CD14-positive monocyte (primary cell): ENCODE data around the gene PRKCQ. TPM values are rescaled to one million over a fixed set of nuclear protein-coding genes. Genes with fewer than 3 reads are reported as not detected.

Experiments used
- DNase-seq, 3 donors: peaks; one replicate each; pipeline ENCODE4 v3.0.0-alpha.2; 2011 to 2022
- H2AFZ ChIP-seq: 2 replicates; pipeline ENCODE4 v1.6.0; 2012; ENCODE audit warnings: mild to moderate bottlenecking, low read depth, low read length, inconsistent platforms; ENCODE audit not compliant: insufficient read depth, poor library complexity, severe bottlenecking
- H3K27ac ChIP-seq, 2 donors: 1 replicate in 1 of 2; 2 replicates in 1 of 2; pipeline ENCODE4 v1.5.1; 2012 to 2013; ENCODE audit warnings: low read length in 2 of 2, control low read depth in 1 of 2, inconsistent platforms in 1 of 2, low read depth in 1 of 2, mild to moderate bottlenecking in 1 of 2
- H3K27me3 ChIP-seq, 2 donors: one replicate each; pipeline versions ENCODE4 v1.6.0 to v1.6.1; 2011 to 2013; ENCODE audit warnings: low read length in 2 of 2; ENCODE audit not compliant: control insufficient read depth in 2 of 2, insufficient read depth in 2 of 2
- H3K36me3 ChIP-seq, 2 donors: replicated peaks in 1 of 2; 1 replicate in 1 of 2; 2 replicates in 1 of 2; pipeline versions ENCODE4 v1.5.1 to v1.6.1; 2012 to 2013; ENCODE audit warnings: low read length in 2 of 2, control low read depth in 1 of 2, inconsistent platforms in 1 of 2, mild to moderate bottlenecking in 1 of 2; ENCODE audit not compliant: insufficient read depth in 2 of 2, control insufficient read depth in 1 of 2
- H3K4me1 ChIP-seq, 2 donors: 1 replicate in 1 of 2; 2 replicates in 1 of 2; pipeline versions ENCODE4 v1.5.1 to v1.6.1; 2012 to 2013; ENCODE audit warnings: low read length in 2 of 2, control low read depth in 1 of 2, inconsistent platforms in 1 of 2, mild to moderate bottlenecking in 1 of 2, moderate library complexity in 1 of 2; ENCODE audit not compliant: insufficient read depth in 2 of 2, control insufficient read depth in 1 of 2
- H3K4me2 ChIP-seq: replicated peaks from 2 replicates; pipeline ENCODE3; 2012; ENCODE audit warnings: low read length, moderate library complexity, mild to moderate bottlenecking; ENCODE audit not compliant: poor library complexity, severe bottlenecking; ENCODE audit errors: extremely low read depth
- H3K4me3 ChIP-seq, 3 experiments: fragments of 200-600 bp in 1 of 3; sonication (generic) in 1 of 3; replicated peaks in 1 of 3; 1 replicate in 2 of 3; 2 replicates in 1 of 3; pipeline ENCODE4 v1.5.1; 2011 to 2013; ENCODE audit warnings: low read length in 3 of 3, mild to moderate bottlenecking in 3 of 3, control low read depth in 2 of 3, low read depth in 2 of 3, inconsistent platforms in 1 of 3, moderate library complexity in 1 of 3
- H3K79me2 ChIP-seq: 2 replicates; pipeline ENCODE4 v1.6.0; 2012; ENCODE audit warnings: mild to moderate bottlenecking, control low read depth, inconsistent platforms, low read length, moderate library complexity; ENCODE audit not compliant: insufficient read depth
- H3K9ac ChIP-seq: 2 replicates; pipeline ENCODE4 v1.6.0; 2017; ENCODE audit warnings: low read length, mild to moderate bottlenecking; ENCODE audit not compliant: insufficient read depth, poor library complexity, severe bottlenecking
- H3K9me3 ChIP-seq, 2 donors: replicated peaks in 1 of 2; 1 replicate in 1 of 2; 2 replicates in 1 of 2; pipeline versions ENCODE4 v1.5.1 to v1.6.1; 2012 to 2013; ENCODE audit warnings: low read length in 2 of 2, control low read depth in 1 of 2; ENCODE audit not compliant: control insufficient read depth in 1 of 2, insufficient read depth in 1 of 2
- H4K20me1 ChIP-seq: 2 replicates; pipeline ENCODE4 v1.6.0; 2012; ENCODE audit warnings: mild to moderate bottlenecking, low read length, control low read depth, moderate library complexity; ENCODE audit not compliant: insufficient read depth
- H3K27ac Mint-ChIP-seq, 7 donors: one replicate each; pipeline ENCODE4 v1.8.0; 2020; ENCODE audit warnings: mild to moderate bottlenecking in 7 of 7, mixed read lengths in 7 of 7, moderate library complexity in 6 of 7, inconsistent platforms in 2 of 7
- H3K27me3 Mint-ChIP-seq, 3 donors: one replicate each; pipeline ENCODE4 v1.8.0; 2021 to 2022; ENCODE audit warnings: low read depth in 3 of 3, mild to moderate bottlenecking in 3 of 3, mixed read lengths in 3 of 3, moderate library complexity in 3 of 3, inconsistent platforms in 1 of 3
- H3K36me3 Mint-ChIP-seq, 2 donors: one replicate each; pipeline ENCODE4 v1.8.0; 2020; ENCODE audit warnings: mixed read lengths in 2 of 2, inconsistent platforms in 1 of 2, mild to moderate bottlenecking in 1 of 2
- H3K4me1 Mint-ChIP-seq: one replicate; pipeline ENCODE4 v1.8.0; 2020; ENCODE audit warnings: mild to moderate bottlenecking, mixed read lengths
- H3K4me3 Mint-ChIP-seq, 2 donors: one replicate each; pipeline ENCODE4 v1.8.0; 2020; ENCODE audit warnings: mild to moderate bottlenecking in 2 of 2, mixed read lengths in 2 of 2, moderate library complexity in 1 of 2
- H3K9me3 Mint-ChIP-seq, 7 donors: one replicate each; pipeline ENCODE4 v1.8.0; 2020 to 2022; ENCODE audit warnings: mixed read lengths in 7 of 7, mild to moderate bottlenecking in 6 of 7, moderate library complexity in 6 of 7, inconsistent platforms in 2 of 7
- WGBS: methylation state at CpG from one replicate; pipeline ENCODE4 v1.1.5; 2013; ENCODE audit warnings: missing lambda C conversion rate; ENCODE audit not compliant: insufficient coverage; 5-methylcytosine and 5-hydroxymethylcytosine counted together
- intact Hi-C, 2 donors: fragments of 100-400 bp; cut with micrococcal nuclease; formaldehyde crosslinking; loops; one replicate each; pipeline versions ENCODE4 v1.15.0 to v1.15.1; 2023
- polyA plus RNA-seq, 3 donors: library from polyadenylated mRNA; depleted of rRNA in 1 of 3; unstranded in 2 of 3; stranded (reverse) in 1 of 3; fragments of 300-500 nt in 2 of 3; fragments of >200 nt in 1 of 3; fragmentation: Illumina TruSeq in 2 of 3; gene quantifications; 1 replicate in 2 of 3; 2 replicates in 1 of 3; pipeline ENCODE4 v1.2.3, GENCODE V29; 2012 to 2021
- TF ChIP-seq, protein P1 (sequence below): fragments of 200-600 bp; IDR thresholded peaks from one replicate; pipeline ENCODE4 v1.8.0; 2022; ENCODE audit warnings: antibody characterized with exemption, mild to moderate bottlenecking

PRKCQ gene
- polyA plus RNA-seq, 3 donors = 0.01 to 0.29 (median 0.09) TPM

DNA sequence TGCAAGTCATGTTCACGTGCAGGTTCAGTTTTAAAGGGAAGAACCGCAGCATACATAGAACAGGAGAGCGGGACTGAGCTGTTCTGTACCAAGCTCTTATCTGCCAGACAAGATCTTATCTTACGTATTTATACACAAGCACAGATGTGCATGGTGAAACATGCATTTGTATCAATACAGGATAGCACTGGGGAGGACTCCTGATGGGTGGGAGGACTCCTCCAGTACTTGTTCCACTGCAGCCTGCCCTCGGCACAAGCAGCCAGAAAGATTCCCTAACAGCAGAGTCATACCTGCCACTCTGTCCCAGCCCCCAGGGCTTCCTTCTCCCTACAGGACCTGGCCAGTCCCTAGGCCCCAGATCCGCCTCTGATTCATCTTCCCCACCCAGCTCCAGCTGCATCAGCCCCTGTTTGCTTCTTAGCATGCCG, 13.2 kb upstream of the PRKCQ start:
- TF ChIP-seq, protein P1, sequence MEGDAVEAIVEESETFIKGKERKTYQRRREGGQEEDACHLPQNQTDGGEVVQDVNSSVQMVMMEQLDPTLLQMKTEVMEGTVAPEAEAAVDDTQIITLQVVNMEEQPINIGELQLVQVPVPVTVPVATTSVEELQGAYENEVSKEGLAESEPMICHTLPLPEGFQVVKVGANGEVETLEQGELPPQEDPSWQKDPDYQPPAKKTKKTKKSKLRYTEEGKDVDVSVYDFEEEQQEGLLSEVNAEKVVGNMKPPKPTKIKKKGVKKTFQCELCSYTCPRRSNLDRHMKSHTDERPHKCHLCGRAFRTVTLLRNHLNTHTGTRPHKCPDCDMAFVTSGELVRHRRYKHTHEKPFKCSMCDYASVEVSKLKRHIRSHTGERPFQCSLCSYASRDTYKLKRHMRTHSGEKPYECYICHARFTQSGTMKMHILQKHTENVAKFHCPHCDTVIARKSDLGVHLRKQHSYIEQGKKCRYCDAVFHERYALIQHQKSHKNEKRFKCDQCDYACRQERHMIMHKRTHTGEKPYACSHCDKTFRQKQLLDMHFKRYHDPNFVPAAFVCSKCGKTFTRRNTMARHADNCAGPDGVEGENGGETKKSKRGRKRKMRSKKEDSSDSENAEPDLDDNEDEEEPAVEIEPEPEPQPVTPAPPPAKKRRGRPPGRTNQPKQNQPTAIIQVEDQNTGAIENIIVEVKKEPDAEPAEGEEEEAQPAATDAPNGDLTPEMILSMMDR = no peak
- Histone ChIP-seq H3K27ac (no peak overlapping the region), H3K4me1 (no peaks in the 10 kb centered on the region), H3K4me2 (no peak overlapping the region), H3K79me2 (no peaks in the 10 kb centered on the region), H3K36me3 (no peaks in the 10 kb centered on the region), H3K9ac (no peak overlapping the region), H2AFZ (no peak overlapping the region), H3K9me3 (no peaks in the 10 kb centered on the region), H3K27me3 (no peaks in the 10 kb centered on the region), H4K20me1 (no peaks in the 10 kb centered on the region), H3K4me3 (no peak overlapping the region)
- peaks cover 0 to 3% of the 10 kb centered on the region in 2 donors for H3K36me3 Mint-ChIP-seq
- WGBS = 91% methylated on average over 4 of the region's 7 CpGs
- intact Hi-C loops = no loop called here
- no peak overlapping the region for H3K4me3 Mint-ChIP-seq
- H3K27me3 Mint-ChIP-seq = no peaks in the 10 kb centered on the region
- H3K9me3 Mint-ChIP-seq = peaks cover 0 to 2% (median 0%) of the 10 kb centered on the region in 7 donors
- no peaks in the 10 kb centered on the region for H3K4me1 Mint-ChIP-seq
- DNase-seq = no peak
- H3K27ac Mint-ChIP-seq = no peak overlapping the region

DNA sequence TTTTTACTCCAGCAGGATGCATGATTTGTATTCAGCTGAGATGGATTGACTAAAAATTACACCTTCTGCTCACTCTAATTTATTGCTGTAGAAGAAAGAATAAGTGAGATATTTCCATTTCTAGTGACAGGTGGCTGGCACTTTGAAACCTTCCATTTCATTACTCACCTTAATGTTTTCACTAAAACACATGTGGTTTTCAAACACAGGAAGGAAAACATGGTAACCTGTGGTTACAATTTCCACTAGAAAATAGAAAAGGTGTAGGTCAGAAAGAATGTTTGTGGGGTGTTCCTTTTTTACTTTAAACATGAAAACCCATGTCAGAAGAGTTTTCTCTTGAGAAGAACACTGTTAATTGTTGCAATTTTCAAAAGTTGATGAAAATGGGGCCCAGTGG, 12.0 kb upstream of the PRKCQ start:
- Mint-ChIP-seq H3K27me3 (no peaks in the 10 kb centered on the region), H3K4me1 (no peaks in the 10 kb centered on the region), H3K9me3 (peaks cover 0 to 2% (median 0%) of the 10 kb centered on the region in 7 donors), H3K4me3 (no peak overlapping the region), H3K36me3 (peaks cover 0 to 3% of the 10 kb centered on the region in 2 donors), H3K27ac (no peak overlapping the region)
- no peaks in the 10 kb centered on the region for H4K20me1 ChIP-seq
- DNase-seq = no peak
- no peak overlapping the region for H3K9ac ChIP-seq
- H3K79me2 ChIP-seq = no peaks in the 10 kb centered on the region
- TF ChIP-seq, protein P1 = no peak
- intact Hi-C loops = no loop called here
- H2AFZ ChIP-seq = no peak overlapping the region
- H3K4me2 ChIP-seq = no peak overlapping the region
- H3K36me3 ChIP-seq = no peaks in the 10 kb centered on the region
- H3K4me1 ChIP-seq = no peaks in the 10 kb centered on the region
- H3K4me3 ChIP-seq = no peak overlapping the region
- no peak overlapping the region for H3K27ac ChIP-seq
- H3K27me3 ChIP-seq = no peaks in the 10 kb centered on the region
- no peaks in the 10 kb centered on the region for H3K9me3 ChIP-seq
